LNCaP clone FGC (cell line): ENCODE measurements around the gene TTYH1.

Experiments used
- DNase-seq: peaks from one replicate; pipeline ENCODE4 v3.0.0-alpha.2; 2011; ENCODE audit warnings: low read depth
- H3K4me3 ChIP-seq: 2 replicates; pipeline ENCODE4 v1.5.1; 2011; ENCODE audit warnings: mild to moderate bottlenecking, low read depth, low read length, control low read depth
- CTCF ChIP-seq: IDR thresholded peaks from 2 replicates; pipeline ENCODE4 v1.5.1; 2012; ENCODE audit warnings: mild to moderate bottlenecking; ENCODE audit not compliant: control insufficient read depth, insufficient read depth; ENCODE audit errors: extremely low read depth

The TTYH1 gene

GRCh38 chr19:54414156-54414555, 1.1 kb upstream of the TTYH1 start:
- H3K4me3 ChIP-seq, result no peak overlapping the region
- DNase-seq, result no peak
- TF ChIP-seq CTCF, result no peak

GRCh38 chr19:54415901-54416673, 823 bp downstream of the TTYH1 start:
- no peak for DNase-seq
- H3K4me3 ChIP-seq, result no peak overlapping the region
- TF ChIP-seq CTCF, result no peak

DNA sequence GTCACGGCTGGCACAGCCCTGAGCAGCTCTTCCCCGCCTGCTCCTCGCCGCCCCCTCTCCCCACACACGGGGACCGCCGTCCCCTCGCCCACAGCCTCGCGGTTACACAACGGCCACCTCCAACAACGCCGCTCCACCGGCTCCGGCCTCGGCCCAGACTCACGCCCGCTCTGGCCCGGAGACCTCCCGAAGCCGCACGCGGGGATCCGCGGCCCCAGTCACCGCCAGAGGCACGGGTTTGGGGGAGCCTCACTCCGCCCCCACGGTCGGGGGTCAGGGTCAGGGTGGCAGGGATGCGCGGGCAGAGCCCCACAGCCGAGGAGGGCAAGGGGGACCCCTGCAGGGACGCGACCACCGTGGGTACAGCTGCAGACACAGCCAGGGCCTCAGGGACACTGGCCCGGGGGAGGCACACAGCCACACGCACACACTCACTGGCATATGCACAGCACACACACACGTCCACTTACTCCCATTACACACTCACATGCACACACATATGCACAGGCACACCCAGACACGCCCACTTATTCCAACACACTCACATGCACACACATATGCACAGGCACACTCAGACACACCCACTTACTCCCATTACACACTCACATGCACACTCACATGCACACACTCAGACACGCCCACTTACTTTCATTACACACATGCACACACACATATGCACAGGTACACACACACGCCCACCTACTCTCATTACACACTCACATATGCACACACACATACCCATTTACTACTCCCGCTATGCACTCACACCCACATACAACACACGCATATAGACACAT, 1.6 kb downstream of the TTYH1 start:
- H3K4me3 ChIP-seq, result no peak overlapping the region
- no peak for TF ChIP-seq CTCF
- no peak for DNase-seq

- no peak for TF ChIP-seq CTCF
- DNase-seq, result no peak
- H3K4me3 ChIP-seq, result no peak overlapping the region
Observed at GRCh38 chr19:54418030-54418929, 3.0 kb downstream of the TTYH1 start.

DNA sequence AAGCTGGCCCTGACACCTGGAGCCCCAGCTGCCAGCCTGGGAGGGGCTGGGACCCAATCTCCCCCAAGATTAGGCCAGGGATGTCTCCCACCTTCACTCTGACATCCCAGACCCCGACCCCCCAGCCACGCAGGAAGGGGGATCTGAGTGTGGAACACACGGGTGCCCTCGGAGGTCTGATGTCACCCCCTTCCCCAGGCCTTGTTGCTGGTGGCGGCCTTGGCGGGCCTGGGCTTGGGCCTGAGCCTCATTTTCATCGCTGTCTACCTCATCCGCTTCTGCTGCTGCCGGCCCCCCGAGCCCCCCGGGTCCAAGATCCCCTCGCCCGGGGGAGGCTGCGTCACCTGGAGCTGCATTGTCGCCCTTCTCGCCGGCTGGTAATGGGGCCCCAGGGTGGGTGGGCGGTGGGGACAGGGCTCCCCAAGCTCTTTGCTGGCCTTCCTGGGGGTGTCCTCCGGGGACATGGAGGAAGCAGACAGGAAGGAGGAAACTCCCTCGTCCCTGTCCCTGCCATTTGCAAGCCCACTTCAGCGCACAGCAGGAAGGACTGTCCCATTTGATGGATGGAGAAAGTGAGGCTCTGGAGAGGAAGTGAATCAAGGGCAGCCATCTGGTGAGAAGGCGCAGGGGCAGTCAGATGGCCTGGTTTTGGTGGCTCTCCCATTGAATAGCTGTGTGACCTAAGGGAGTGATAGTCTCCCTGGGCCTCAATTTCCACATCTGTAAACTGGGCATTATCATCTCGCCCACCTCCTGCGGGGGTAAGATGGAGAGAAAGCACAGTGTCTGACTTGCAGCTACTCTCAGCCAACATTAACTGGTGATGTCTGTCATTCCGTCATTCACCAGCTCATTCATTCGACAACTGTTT, 3.9 kb downstream of the TTYH1 start:
- no peak overlapping the region for H3K4me3 ChIP-seq
- no peak for TF ChIP-seq CTCF
- DNase-seq, result no peak

DNA sequence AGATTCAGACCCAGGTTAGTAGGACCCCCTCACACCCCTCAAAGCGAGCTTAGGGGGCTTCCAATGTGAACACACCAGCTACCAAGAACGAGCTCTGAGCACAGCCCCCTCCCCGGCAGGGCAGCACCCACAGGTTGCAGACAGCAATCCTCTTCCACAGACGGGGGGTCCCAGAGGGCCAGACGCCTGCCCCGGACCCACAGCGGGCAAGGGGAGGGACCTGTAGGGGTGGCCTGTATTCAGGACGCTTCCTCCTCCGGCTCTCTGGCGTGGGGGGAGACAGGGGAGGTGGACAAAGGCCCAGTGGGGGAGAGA, 4.8 kb downstream of the TTYH1 start:
- TF ChIP-seq CTCF, result no peak
- no peak overlapping the region for H3K4me3 ChIP-seq
- DNase-seq, result no peak
